K562 (cell line): Measurements from ENCODE around the gene NDUFS5. TPM values are rescaled to one million over a fixed set of nuclear protein-coding genes. Genes with fewer than 3 reads are reported as not detected.

ENCODE experiments used
- CHD1 ChIP-seq: fragments of 200-600 bp; sonication (generic); IDR thresholded peaks from one replicate; pipeline ENCODE4 v1.6.1; 2012; ENCODE audit warnings: mild to moderate bottlenecking, moderate library complexity, low read length, inconsistent platforms
- CLOCK ChIP-seq: fragments of 250-450 bp; sonication (Bioruptor Pico); IDR thresholded peaks from 2 replicates; pipeline ENCODE4 v1.4.0; 2020; ENCODE audit warnings: mild to moderate bottlenecking, moderate library complexity, borderline replicate concordance
- DACH1 ChIP-seq: fragments of 450-650 bp; IDR thresholded peaks from 2 replicates; pipeline ENCODE4 v1.6.1; 2018; ENCODE audit not compliant: partially characterized antibody
- DPF2 ChIP-seq: fragments of 450-650 bp; IDR thresholded peaks from 2 replicates; pipeline ENCODE4 v1.6.1; 2016
- ELF2 ChIP-seq: fragments of 250-450 bp; sonication (Bioruptor Pico); IDR thresholded peaks from 2 replicates; pipeline ENCODE4 v1.5.0; 2021; ENCODE audit warnings: mild to moderate bottlenecking
- EP400 ChIP-seq: fragments of 450-650 bp; IDR thresholded peaks from 2 replicates; pipeline ENCODE4 v1.6.1; 2017; ENCODE audit warnings: antibody characterized with exemption, mild to moderate bottlenecking, moderate library complexity
- GTF2A2 ChIP-seq: IDR thresholded peaks from 2 replicates; pipeline ENCODE4 v1.6.1; 2016; ENCODE audit warnings: mild to moderate bottlenecking, missing genetic modification characterization, missing compliant biosample characterization
- HIVEP1 ChIP-seq: fragments of 250-450 bp; sonication (Bioruptor Pico); IDR thresholded peaks from 2 replicates; pipeline ENCODE4 v1.4.0; 2020; ENCODE audit warnings: mild to moderate bottlenecking
- NFIC ChIP-seq: fragments of 450-650 bp; IDR thresholded peaks from 2 replicates; pipeline ENCODE4 v1.6.1; 2017; ENCODE audit warnings: mild to moderate bottlenecking, inconsistent platforms
- NR1H2 ChIP-seq: sonication (generic); formaldehyde crosslinking; IDR thresholded peaks from 2 replicates; pipeline ENCODE4 v1.4.0; 2020; ENCODE audit warnings: mild to moderate bottlenecking, missing genetic modification reagents
- POLR2A ChIP-seq: fragments of 450-650 bp; conservative IDR thresholded peaks from 2 replicates; pipeline ENCODE4 v1.6.1; 2016
- RBM17 ChIP-seq: fragments of 200-400 bp; formaldehyde crosslinking; IDR thresholded peaks from 2 replicates; pipeline ENCODE4 v1.6.1; 2017; ENCODE audit warnings: low read depth, mild to moderate bottlenecking, low read length, borderline replicate concordance
- SP1 ChIP-seq: sonication (generic); formaldehyde crosslinking; IDR thresholded peaks from 2 replicates; pipeline ENCODE4 v1.8.1; 2022; ENCODE audit warnings: mild to moderate bottlenecking, missing genetic modification reagents
- STAT6 ChIP-seq: sonication (generic); formaldehyde crosslinking; IDR thresholded peaks from 2 replicates; pipeline ENCODE4 v1.8.1; 2023; ENCODE audit warnings: mild to moderate bottlenecking, missing genetic modification reagents
- TBP ChIP-seq: optimal IDR thresholded peaks from 2 replicates; pipeline ENCODE3; 2011; ENCODE audit warnings: low read depth, low read length, improper control_type of control experiment
- TFAM ChIP-seq: fragments of 250-450 bp; sonication (Bioruptor Pico); conservative IDR thresholded peaks from 2 replicates; pipeline ENCODE4 v1.5.0; 2021; ENCODE audit warnings: mild to moderate bottlenecking, moderate library complexity
- ZBTB33 ChIP-seq: sonication (generic); formaldehyde crosslinking; IDR thresholded peaks from 2 replicates; pipeline ENCODE4 v1.8.1; 2023; ENCODE audit warnings: mild to moderate bottlenecking, missing genetic modification reagents
- ZNF518B ChIP-seq: fragments of 250-450 bp; sonication (Bioruptor Pico); IDR thresholded peaks from 2 replicates; pipeline ENCODE4 v1.5.0; 2021; ENCODE audit warnings: mild to moderate bottlenecking, moderate library complexity
- polyA plus RNA-seq, 8 experiments: library from polyadenylated mRNA; depleted of rRNA in 4 of 8; stranded (reverse) in 5 of 8; unstranded in 3 of 8; fragments of >200 nt; fragmentation: Nextera tagmentation in 2 of 8; fragmentation: Illumina TruSeq in 1 of 8; extraction: Ambion mirVana in 2 of 8; extraction: Trizol in 1 of 8; gene quantifications; 2 replicates each; pipeline versions ENCODE4 v1.2.1 to v1.2.3, GENCODE V29; 2011 to 2014; ENCODE audit warnings: inconsistent platforms in 1 of 8, missing spikeins in 1 of 8
- total RNA-seq, 7 experiments: library from RNA; depleted of rRNA in 6 of 7; stranded (reverse); fragments of >200 nt in 6 of 7; fragmentation: Illumina TruSeq in 2 of 7; extraction: Trizol in 2 of 7; gene quantifications; 2 replicates each; pipeline versions ENCODE4 v1.2.1 to v1.2.3, GENCODE V29; 2011 to 2021; ENCODE audit warnings: low replicate concordance in 1 of 7

The NDUFS5 gene
- total and polyA plus RNA-seq, 9 of the 15 experiments (the other 6 are each of a cell fraction or from before 2014, with no cell fraction given): 499 to 2,737 (median 1,281) TPM

- TF ChIP-seq CLOCK (CRISPR knock-in tag) (no peak), CHD1 (peak; percentile 22), NR1H2 (CRISPR knock-in tag) (0 out of 2 replicates have a peak, but pooled peaks have one; percentile 65), TFAM (CRISPR knock-in tag) (no peak), DPF2 (peak; percentile 63), TBP (peak; percentile 92), ELF2 (no peak), NFIC (peak; percentile 35), GTF2A2 (tag) (no peak), EP400 (peak; percentile 80), HIVEP1 (CRISPR knock-in tag) (no peak), STAT6 (CRISPR knock-in tag) (no peak; the same call in 1 of the 2 replicates), RBM17 (no peak), POLR2A (peak; percentile 98), ZBTB33 (CRISPR knock-in tag) (no peak), ZNF518B (CRISPR knock-in tag) (no peak), DACH1 (no peak), SP1 (CRISPR knock-in tag) (0 out of 2 replicates have a peak, but pooled peaks have one; percentile 23)
These were observed at the start of gene NDUFS5 (continued) for GRCh38 chr1:39026051-39026865.
